GM10847 (cell line): ENCODE results near the gene LRRC4C.

Experiments
- POLR2A ChIP-seq: IDR thresholded peaks from 2 replicates; pipeline ENCODE4 v1.6.1; 2011; ENCODE audit not compliant: insufficient read length; ENCODE audit errors: extremely low read depth

Gene LRRC4C

DNA sequence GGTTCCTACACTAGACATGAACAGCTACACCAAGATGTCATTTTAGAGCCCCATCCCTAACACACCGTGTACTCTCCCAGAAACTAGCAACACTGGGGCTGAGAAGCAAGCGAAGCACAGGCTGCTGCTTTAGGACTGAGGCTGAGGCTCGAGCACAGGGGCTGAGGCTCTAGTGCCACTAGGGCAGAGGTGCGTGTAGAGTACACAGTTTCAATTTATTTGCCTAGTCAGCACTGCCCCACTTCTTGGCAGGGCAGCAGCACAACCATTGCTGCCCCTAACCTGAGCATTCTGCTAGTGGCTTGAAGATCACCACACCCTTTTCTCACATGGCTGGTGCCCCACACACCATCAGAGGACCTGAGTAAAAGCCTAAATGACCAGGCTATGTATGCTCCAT is 713.2 kb downstream of the LRRC4C start:
- TF ChIP-seq POLR2A: no peak

DNA sequence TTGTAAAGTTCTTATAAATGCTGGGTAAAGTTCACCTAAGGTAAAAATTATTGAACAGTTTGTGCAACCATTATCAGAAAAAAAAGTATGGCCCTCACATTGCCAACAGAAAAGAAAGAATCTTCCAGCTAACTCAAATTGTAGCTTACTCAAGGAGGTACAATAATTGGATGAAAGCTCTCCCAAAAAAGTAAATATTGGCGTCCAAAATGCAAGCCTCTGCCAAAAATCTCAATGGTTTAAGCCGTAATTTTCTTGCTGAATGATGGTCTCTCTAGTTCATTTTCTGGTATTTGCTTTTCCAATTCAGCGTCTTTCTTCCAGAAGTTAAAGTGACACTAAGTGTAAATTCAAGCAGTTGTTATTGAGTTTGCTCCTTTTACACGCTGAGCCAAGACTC is 727.3 kb downstream of the LRRC4C start:
- no peak for TF ChIP-seq POLR2A

DNA sequence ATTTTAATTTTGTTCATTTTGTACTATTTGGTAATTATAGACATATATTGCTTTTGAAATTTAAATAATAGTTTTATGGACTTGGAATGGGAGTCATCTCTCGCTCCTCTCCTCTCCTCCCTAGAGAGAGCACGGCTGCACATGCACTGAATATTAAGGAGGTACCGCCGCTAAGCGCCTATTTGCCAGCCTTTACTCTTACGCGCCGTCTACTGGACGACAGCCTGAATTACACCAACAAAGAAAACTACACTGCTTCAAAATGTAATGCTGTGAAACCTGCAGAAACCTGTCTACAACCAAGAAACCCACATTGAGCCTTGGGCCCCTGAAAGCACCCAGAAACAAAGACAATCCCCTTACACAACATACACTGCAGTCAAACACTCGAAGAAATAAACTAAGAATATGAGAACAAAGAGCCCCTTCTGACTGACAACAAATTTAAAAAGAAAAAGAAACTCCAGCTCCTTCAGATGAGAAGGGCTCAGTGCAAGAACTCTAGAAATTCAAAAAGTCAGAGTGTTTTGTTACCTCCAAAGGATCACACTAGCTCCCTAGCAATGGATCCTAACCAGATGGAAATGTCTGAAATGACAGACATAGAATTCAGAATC is 737.2 kb downstream of the LRRC4C start:
- TF ChIP-seq POLR2A: no peak

DNA sequence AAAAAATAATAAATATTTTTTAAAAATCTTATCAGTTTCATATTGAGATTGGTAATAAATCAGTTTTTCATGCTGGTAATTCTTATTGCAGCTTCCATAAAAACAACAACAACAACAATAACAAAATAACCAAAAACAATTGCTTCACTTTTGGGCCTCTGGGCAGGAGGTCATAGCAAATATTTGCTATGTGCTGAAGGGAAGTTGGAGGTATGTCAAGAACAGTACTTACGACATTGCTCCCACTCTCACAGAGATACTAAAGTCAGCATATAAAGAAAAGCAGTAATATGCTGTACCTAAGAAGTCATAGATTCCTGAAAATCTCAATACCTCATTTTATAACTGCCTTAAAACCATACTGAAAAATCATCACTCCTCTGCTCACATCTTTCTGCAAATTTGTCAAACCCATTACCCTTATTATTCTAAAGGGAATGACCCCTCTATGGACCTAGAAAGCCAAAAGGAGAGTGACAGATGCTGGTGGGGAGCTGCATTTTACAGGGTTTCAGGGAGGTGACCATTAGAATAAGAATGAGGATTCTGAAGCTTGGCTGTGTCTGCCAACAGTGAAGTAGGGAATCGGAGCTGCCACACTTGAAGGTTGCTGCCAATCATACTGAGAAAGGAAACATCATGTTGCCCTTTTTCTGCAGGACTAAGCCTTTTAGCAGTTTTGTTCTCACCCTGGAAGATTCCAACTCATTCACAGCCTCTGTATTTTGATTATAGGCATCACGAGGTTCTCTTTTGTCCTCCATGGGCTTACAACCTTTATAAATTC is 742.9 kb downstream of the LRRC4C start:
- TF ChIP-seq POLR2A: no peak

DNA sequence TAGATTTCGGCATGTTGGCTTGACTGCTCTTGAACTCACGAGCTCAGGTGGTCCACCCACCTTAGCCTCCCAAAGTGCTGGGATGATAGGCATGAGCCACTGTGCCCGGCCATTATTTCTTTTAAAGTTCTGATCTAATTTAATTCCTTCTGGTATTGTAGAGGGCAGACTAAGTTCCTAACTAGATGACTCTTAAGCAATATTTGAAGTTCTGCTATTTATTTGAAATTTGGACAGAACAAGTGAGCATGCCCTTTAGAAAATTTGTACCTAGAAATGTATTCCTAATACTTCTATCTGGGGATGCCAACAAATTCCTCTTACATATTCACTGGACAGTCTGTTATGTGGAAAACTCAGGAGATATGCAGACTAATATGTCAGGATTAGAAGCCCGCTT is 746.4 kb downstream of the LRRC4C start:
- no peak for TF ChIP-seq POLR2A

DNA sequence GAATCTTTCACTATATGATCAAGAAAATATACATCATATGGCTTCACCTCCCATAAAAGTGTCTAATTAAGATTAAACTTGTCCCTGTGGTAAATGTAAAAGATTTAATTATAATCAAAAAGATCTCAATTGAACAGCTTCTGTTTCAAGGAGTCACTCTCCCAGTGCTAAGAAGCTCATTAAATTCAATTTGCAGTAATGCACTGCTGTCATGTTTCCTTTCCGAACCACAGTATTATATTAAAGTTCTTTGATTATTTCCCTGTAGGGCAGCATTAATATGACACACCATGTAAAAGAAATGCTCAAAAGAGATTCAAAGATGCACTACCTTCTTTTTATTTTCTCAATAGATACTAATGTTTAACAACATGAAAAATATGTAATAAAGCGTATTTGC is 758.4 kb downstream of the LRRC4C start:
- TF ChIP-seq POLR2A: no peak

DNA sequence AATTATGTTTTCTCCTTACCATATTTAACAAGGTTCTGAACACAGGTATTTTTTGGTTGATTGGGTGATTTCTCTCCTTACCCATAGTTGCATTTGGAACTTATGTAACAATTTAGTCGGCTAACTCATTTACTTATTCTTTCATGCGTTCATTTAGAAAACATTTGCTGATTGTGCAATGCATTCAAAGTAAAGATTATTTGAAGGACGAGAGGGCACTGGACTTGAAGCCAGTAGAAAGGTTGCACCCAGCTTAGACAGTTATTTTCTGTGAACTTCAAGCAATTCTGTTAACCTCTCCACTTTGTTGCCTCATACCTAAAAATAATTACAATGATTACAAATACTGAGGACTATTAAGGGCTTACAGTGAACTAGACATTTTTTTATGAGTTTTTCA is 769.6 kb downstream of the LRRC4C start:
- no peak for TF ChIP-seq POLR2A

DNA sequence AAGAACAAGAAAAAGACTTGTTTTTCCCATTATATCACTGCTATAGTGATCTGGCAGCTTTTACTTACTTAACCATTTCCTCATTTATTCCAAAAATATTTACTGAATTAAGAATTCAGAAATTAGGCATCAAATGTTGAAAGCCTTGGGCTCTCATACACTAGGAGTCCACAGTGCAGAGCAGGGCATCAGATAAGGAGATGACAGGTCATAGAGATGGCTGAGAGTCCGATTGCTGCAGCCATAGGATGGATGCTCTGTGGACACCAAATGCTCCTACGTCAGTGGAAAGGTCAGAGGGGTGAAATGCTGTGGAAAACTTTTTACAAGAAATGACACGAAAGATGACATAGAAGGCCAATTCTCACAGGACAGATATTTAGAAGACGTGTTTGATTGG is 771.1 kb downstream of the LRRC4C start:
- no peak for TF ChIP-seq POLR2A

DNA sequence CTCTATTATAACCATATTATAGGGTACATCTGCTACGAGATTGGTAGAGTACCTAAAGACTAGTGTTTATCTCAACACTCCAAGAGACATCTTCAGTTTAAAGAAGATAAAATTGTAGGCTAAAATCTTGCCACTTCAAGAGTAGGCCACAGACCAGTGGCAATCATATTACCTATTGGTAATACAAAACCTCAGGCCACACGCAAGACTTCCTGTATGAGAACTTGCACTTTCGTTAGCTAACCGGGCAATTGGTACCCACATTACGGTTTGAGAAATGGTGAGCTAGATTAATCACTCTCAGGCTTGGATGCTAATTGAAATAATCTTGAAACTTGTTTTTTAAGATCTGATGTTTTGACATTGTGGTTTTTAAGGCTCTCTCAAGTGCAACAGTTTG is 772.7 kb downstream of the LRRC4C start:
- no peak for TF ChIP-seq POLR2A

DNA sequence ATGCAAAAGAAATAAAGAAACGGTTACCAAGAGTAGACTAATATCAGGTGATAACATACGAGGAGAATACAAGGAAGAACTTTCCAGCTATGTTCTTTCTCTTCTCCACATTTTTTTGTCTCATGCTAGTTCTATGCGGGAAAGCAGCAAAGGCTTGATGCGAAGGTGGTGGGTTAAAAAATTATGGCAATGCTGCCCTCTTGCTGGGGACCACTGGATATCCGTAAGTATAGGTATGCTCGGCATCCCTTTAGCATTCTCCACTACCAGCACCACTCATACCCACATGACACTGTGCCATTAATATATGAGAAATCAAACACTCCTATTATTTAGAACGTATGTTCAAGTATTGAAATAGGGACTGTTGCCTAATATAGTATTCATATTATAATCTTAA is 776.4 kb downstream of the LRRC4C start:
- no peak for TF ChIP-seq POLR2A

DNA sequence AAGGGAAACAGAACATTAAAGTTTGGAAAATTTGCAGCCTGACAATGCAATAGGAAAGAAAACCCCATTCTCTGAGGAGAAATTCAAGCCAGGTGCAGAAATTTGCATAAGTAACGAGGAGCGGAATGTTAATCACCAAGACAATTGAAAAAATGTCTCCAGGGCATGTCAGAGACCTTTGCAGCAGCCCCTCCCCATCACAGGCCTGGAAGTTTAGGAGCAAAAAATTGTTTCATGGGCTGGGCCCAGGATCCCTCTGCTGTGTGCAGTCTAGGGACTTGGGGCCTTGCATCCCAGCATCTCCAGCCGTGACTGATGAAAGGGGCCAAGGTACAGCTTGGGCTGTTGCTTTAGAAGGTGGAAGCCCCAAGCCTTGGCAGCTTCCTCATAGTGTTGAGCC is 780.2 kb downstream of the LRRC4C start:
- no peak for TF ChIP-seq POLR2A

DNA sequence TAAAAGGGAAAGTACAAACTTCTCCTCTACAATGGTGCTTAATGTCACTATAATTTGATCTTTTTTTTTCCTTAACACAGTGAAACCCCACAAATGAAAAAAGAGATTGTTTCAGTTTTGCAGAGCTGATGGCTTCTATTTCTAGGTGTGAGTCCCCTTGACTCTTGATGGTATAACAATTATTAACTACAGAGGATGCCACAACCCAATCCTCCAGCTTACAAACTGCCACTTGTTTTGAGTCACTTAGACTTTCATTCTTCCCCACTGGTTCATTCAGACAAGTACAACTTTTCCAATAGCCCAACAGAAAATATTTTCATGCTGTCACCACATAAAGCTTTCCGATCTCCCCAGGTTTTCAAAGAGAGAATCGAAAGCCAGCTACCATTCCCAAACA is 812.2 kb downstream of the LRRC4C start:
- no peak for TF ChIP-seq POLR2A

DNA sequence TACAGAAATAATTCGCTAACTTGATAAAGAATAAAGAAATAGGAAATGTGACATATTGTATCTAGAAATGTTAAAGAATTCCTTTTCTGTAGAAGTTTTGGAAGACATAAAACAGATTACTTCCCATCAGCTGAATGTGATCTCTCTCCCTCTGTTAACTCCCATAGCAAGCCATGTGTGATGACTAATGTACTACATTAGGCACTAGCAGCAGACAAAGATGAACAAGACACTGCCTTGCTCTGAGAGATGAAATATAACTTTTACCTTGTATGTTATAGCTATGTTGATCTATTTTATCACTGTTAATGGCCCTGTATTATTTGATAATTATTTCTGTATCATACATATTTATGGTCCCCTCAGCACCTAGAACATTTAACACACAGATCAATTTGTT is 817.2 kb downstream of the LRRC4C start:
- TF ChIP-seq POLR2A: no peak

DNA sequence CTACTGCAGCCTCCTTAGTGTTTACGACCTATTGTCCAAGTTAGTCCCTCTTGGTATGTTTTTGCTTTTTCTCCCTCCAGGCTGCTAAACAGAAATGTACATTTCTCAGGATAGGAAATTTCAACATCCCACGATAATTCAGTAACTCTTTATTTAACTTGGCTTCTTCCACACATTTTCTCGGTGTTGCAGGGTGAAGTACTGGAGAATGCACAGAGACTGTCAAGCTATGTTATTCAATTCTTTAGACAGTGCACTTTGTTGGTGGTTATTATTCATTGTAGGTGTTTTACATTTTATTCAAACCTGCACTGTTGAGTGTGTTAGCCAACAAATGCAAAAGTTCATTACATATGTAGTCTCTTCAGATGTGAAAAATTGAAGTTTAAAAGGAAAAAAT is 839.8 kb downstream of the LRRC4C start:
- no peak for TF ChIP-seq POLR2A

DNA sequence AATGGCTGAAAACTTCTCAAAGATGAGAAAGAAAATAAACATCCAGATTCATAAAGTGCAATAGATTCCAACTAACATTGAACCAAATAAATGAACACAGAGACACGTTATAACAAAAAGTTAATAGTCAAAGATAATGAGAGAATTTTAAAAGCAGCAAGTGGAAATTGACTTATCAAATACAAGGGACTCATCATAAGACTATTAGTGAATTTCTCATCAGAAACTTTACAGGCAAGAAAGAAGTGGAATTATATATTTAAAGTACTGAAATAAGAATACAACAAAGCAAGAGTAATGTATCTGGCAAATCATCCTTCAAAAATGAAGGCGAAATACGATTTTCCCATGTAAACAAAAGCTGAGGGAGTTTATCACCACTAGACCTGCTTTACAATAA is 852.7 kb downstream of the LRRC4C start:
- no peak for TF ChIP-seq POLR2A

DNA sequence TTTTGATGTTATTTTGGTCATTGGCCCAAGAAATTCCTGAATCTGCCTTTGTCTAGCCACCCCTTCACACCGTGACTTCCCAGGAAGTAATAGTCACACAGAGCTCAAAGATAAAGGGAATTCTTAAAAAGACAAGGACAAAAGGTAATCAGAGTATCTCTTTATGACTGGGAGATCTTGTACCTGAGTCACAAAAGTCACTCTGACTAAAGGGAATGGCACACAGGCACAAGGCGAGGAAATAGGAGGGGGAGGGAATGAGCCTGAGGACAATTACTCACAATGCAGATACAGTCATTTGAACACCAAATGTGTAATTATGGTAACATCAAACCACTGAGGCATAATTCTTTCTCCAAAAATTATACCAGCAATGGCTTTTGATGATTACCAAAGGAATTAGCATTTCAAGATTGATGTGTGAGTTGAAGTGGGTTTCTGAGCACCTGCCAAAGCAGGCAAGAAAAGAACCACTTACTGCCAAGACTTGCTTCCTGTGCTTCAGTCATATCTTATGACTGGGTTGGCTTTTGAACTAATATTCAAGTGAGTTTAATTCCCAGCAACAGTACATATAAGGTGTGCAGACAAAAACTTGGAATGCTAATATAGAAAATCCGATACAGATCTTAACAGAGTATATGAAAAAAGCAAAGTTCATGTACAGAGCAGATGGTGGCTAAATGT is 856.4 kb downstream of the LRRC4C start:
- TF ChIP-seq POLR2A: no peak
